Ishikawa (cell line): ENCODE results near the gene RAPGEF6.

Source experiments
- CEBPB ChIP-seq: IDR thresholded peaks from 2 replicates; pipeline ENCODE4 v1.6.1; 2012
- CREB1 ChIP-seq: IDR thresholded peaks from 2 replicates; pipeline ENCODE4 v1.6.1; 2012; ENCODE audit warnings: low read depth
- EP300 ChIP-seq: IDR thresholded peaks from 2 replicates; pipeline ENCODE4 v1.6.1; 2012; ENCODE audit warnings: borderline replicate concordance
- FOXM1 ChIP-seq: IDR thresholded peaks from 2 replicates; pipeline ENCODE4 v1.6.1; 2012; ENCODE audit warnings: low read depth, borderline replicate concordance
- MAX ChIP-seq: IDR thresholded peaks from 2 replicates; pipeline ENCODE4 v1.6.1; 2012
- NFIC ChIP-seq: IDR thresholded peaks from 2 replicates; pipeline ENCODE4 v1.6.1; 2012
- RAD21 ChIP-seq: IDR thresholded peaks from 2 replicates; pipeline ENCODE4 v1.6.1; 2012; ENCODE audit warnings: low read depth
- REST ChIP-seq: IDR thresholded peaks from 2 replicates; pipeline ENCODE4 v1.6.1; 2012; ENCODE audit warnings: low read depth, mild to moderate bottlenecking
- TAF1 ChIP-seq: IDR thresholded peaks from 2 replicates; pipeline ENCODE4 v1.6.1; 2012; ENCODE audit warnings: low read depth, mild to moderate bottlenecking
- TCF12 ChIP-seq: IDR thresholded peaks from 2 replicates; pipeline ENCODE4 v1.6.1; 2012; ENCODE audit warnings: low read depth
- TEAD4 ChIP-seq: IDR thresholded peaks from 2 replicates; pipeline ENCODE4 v1.6.1; 2012
- USF1 ChIP-seq: IDR thresholded peaks from 2 replicates; pipeline ENCODE4 v1.6.1; 2012
- YY1 ChIP-seq: IDR thresholded peaks from 2 replicates; pipeline ENCODE4 v1.6.1; 2012; ENCODE audit warnings: low read depth
- ZBTB7A ChIP-seq: IDR thresholded peaks from 2 replicates; pipeline ENCODE4 v1.6.1; 2012; ENCODE audit warnings: low read depth

- TF ChIP-seq TAF1 (no peak), EP300 (no peak), MAX (no peak), ZBTB7A (no peak), RAD21 (no peak), YY1 (no peak), CREB1 (no peak), CEBPB (no peak), REST (no peak), FOXM1 (no peak), USF1 (no peak), TEAD4 (no peak), TCF12 (no peak), NFIC (no peak)
Measured at GRCh38 chr5:131378721-131379541, 256.1 kb downstream of the RAPGEF6 start.
